Inflammatory macrophage treated with lipopolysaccharide for 1 hour (primary cell): ENCODE measurements around the gene FOXS1.

Source experiments
- DNase-seq, 2 donors: peaks; one replicate each; pipeline ENCODE4 v3.0.0-alpha.2; 2020 to 2022

FOXS1 gene

DNA sequence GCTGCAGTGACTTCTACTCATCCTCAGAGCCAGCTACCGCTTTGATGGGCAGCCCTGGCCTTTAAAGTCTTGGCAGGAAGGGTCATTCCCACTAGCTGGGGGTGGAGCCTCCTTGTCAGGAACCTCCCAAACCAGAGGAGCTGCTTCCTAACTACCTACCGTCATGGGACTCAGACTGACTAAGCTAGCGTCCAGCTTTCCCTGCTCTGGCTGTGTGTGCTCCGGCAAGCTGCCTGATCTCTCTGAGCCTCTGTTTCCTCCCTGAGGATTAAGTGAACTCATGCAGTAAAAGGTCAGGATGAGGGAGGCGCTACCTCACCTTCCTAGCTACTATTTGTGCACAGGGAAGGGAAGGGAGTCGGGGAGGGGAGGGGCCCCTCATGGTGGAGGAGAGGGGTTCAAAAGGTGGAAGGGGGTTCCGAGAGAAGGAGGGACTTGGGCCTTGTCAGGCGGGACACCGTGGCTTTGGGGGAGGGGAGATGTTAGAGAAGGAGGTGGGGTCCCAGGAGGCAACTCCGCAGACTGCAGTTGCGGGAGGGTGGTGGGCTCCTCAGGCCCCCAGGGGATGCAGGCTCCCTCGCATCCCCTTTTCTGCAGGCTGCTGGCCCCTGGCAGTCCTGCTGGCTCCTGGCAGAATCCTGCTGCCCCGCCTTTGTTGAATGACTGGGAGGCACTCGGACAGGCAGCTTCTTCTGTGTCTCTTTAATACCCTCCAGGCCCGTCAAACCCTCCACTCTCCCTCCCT is 15.2 kb upstream of the FOXS1 start:
- no peak for DNase-seq

DNA sequence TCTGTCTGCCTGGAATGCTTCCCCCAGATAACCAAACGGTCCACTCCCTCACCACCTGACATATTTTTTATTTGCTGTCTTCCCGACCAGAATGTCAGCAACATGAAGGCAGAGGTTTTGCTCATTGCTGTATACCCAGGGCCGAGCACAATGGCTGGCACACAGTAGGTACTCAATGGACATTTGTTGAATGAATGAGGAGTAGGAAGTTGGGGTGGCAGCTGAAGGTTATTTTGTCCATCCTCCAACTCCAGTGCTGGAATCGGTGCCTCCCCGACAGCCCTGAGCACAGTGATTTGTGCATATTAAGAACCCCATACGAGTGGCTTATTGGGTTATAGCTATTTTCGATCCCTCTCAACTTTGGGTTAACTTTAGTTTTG is 14.6 kb upstream of the FOXS1 start:
- DNase-seq = no peak

DNA sequence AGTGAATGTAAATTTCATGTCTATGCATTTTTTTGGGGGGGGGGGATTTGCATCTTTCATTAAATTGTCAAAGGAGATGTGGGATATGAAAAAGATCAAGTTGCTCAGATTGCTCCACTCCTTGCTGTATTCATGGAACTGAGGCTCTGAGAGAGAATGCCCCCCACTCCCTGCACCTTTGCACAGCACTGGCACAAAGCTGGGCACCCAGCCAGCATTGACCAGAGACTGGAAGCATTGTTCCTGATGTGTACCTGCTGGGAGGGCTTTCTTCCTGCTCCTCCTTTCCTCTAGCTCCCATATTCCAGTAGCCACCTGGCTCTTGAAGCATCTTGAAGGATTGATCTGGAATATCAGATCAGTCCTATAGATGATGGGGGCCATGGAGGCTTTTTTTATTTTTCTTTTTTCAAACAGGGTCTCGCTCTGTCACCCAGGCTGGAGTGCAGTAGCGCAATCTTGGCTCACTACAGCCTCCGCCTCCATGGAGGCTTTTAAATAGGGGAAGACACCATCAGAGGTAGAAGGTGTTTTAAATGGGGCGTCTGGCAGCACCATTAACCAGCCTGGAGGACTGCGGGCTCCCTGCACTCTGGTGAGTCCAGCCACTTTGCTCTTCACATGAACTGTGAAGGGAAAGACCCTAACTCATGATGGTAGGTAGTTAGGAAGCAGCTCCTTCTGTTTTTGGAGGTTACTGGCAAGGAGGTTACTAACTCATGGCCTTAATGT is 14.0 kb upstream of the FOXS1 start:
- DNase-seq = no peak

DNA sequence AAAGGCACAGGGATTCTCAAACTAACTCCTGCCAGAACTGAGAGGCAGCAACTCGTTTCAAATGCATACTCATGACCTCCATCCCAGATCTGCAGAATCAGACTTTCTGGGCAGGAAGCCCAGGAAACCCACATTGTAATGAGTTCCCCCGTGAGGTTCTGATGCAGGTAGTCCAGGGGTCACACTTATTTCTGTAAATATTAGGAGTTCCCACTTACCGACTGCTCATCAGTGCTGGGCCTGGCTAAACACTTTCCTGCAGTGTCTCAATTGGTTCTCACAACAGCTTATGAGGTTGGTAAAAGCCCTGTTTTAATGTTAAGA is 13.3 kb upstream of the FOXS1 start:
- DNase-seq = no peak

DNA sequence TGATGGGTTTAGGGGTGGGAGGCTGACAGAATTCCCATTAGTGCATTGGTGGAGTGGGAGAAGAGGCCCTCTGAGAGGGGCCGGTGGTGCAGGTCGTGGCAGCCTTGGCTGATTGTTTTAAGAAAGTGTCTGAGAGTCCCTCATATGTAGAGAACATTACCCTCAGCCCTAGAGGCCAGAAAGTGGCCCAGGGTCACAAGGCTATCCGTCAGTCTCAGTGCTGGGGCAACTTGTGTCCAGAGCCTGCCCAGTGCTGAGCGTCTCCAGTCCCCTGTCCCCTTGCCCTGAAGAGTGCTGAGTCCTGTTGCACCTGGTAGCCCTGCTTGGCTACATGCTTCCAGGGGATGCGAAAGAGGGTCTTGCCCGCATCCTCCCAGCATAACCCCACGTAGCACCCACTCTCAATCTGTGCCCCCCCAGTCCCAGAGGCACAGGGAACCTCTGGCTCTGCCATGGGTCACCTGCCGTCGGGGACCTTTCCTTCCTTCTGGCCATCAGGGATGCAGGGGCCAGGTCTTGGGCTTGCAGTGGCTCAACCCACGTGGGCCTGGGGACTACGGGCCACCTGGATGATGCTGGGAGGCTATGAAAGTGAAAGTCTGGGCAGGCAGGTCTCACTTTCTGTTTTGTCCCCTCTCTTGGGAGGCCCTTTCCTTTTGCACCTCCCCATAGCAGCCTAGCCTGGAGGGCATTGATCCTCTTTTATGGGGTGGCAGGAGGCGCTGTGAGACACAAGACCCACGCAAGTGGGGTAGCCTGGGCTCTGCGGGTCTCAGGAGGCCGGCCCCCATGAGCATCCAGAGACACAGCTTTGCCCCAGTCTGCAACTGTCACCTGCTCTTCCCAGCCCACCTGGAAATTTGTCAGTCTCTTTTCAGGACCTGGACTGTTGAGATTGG is 12.7 kb upstream of the FOXS1 start:
- no peak for DNase-seq

DNA sequence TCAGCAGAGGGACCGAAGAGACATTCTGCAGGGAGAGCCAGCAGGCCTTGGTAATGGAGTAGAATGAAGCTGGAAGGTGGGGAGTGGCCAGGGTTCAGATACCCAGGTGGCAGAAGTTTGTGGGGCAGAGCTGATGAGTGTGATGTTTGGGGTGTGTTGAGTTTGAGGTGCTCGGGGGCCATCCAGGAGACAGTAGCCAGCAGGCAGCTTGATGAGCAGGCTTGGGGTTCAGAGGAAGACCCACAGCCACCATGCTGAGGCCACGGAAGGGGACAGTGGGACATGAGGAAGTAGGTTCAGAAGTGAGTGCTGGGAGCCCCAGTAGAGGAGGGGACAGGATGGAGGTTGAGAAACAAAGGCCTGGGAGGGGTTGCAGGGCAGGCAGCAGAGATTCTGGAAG is 11.1 kb upstream of the FOXS1 start:
- DNase-seq = no peak

DNA sequence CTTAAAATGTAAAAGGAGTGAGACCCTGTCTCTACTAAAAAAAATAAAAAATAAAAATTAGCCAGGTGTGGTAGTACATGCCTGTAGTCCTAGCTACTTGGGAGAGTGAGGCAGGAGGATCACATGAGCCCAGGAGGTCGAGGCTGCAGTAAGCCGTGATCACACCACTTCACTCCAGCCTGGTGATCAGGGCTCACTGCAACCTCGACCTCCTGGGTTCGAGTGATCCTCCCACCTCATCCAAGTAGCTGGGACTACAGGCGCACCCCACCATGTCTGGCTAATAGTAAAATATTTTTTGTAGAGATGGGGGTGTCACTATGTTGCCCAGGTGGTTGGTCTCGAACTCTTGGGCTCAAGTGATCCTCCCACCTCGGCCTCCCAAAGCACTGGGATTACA is 8.1 kb upstream of the FOXS1 start:
- DNase-seq = no peak

DNA sequence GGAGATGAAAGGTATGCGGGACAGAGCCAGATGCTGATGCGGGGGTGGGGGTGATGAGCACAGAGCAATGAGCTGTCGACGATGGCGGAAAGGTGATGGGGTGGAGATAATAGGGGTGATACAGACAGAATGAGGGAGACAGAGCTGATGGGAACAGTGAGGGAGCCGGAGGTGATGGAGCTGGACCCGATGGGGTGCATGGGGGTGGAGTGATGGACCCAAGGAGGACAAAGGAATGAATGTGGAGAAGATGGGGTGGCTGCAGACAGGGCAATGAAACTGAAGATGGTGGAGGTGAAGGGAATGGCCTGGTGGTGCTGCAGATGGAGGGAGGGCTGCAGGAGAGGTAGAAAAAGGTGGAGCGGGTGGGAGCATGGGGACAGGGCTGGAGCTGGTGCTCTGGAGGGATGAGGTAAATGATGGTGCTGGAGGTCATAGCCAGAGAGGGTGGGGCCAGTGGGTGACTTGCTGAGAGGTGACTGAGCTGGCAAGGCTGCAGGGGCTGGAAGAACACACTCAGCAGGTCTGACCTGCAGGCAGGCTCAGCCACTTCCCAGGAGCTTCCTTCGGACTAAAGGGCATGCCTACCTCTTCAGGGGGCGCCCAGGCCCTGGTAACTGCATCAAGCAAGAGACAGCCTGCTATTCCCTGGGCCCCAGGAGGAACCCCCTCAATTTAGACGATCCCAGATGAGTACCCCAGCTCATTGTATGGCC is 6.0 kb upstream of the FOXS1 start:
- DNase-seq = no peak

DNA sequence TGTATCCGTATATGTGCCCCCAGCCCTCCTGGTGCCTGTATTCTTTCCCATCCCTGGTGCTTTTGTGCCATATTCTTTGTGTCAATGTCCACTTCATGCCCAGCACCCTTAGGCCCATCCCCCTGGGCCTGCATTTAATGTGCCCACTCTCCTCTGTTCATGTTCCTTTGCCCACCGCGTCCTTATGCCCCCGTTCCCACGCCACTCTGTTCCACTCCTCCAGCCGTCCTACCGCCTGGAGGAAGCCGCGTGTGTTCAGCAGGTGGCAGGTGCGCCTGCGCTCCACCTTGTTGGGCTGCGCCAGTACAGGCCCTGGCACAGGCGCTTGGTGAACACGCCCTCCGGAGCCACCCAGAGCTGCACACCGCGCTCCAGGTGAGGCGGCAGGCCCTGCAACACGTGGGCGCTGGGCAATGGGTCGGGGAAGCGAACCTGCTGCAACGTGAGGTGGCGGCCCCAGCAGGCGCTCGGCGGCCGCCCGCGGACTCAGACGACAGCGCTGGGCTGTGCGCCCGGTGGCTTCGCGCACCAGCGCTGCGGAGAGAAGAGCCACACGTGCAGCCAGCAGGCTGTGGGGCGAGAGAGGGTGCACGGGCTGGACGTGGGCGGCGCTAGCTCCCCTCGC is 4.0 kb upstream of the FOXS1 start:
- DNase-seq = no peak

DNA sequence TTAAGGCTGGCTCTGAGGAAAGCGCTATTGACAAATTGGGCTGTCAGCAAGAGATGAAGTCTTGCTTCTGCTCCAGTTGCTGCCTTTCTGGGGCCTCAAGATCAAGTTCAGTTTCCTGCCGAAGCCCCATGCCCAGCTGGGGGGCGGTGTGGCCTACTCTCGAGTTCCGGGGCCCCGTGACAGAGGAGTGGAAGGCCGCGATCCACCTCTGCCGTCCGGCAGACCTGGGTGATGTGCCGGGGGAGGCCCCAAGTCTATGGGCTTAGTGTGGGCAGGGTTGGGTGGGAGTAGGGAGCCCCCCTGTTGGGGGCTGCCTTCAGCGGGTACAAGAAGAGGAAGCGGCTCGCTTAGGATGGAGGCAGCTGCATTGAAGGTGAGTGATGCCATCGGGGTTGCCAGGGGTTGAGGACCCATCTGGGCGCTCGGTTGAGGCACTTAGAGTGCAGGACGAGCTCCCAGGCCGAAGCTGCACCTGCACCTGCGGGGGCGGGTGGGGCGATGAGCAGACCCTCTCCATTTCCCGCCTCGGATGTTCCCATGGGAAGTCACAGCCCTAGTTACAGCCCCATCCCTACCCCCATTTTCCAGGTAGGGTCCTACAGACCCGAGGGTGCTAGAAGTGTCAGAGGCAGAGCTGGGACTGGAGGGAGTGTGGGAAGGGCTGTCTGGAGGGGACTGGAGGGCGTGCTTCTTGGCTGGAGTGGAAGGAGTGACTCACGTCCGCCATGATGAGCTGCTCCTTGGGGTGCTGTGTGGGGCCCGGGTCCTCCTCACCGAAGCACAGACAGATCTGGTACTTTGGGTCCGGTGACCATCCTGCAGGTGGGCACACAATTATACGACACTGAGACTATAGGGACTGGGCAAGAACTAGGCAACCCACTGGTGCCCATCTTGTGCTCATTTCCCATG is 2.9 kb upstream of the FOXS1 start:
- DNase-seq = no peak

DNA sequence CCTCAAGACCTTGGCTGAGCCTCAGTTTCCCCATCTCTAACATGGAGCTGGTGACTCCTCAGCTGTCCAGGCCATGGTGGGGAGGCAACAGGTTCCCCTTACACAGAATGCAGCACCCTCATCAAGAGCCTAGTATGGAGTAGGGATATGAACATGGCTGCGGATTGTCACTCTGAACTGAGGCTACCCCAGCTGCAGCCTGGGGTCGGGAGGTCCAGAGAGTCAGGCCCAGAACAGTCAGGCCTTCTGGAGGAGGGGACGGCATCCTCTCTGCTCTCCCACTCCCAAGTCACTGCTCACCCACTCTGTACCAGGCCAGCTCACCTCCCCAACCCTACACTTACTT is 1.4 kb upstream of the FOXS1 start:
- DNase-seq = no peak

DNA sequence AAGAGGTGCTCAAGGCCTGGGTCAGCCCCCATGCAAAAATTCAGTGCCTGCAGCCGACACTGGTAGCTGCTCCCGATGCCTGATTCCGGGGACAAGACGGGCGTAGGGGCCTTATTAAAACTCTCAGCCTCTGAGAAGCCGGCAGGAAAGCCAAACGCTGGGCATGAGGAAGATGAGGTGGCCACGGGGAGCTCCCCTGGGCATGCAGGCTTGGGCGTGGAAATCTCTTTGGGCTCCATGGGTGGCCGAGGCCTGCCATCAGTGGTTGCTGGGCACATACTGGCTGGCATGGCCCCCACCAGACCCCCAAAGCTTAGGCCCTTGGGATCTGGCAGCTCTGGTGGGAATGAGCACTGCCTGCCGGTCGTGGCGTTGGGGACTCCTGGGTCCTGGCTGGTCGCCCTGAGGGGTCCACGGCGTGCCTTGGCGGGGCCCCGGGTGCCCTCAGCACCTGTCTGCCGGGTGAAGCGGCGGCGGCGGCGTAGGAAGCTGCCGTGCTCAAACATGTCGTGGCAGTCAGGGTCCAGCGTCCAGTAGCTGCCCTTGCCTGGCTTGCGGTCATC is 586 bp downstream of the FOXS1 start:
- no peak for DNase-seq

DNA sequence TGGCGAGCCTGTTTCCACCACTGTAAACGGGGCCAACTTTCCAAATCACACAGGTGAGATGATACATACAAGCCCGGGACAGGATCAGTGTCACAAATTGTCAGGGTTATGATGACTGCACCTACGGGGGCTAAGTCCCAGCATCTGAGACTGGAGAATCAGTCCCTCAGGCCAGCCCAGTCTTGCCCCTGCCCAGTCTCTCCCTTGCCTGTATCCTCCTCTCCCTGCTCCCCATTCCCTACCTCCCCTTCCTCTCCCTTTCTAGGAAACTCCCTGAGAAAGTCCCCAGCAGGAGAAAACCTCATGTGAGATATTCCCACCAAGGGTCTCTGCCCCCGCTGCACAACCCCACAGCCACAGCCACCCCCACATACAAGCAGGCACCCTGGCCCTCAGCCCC is 1.5 kb downstream of the FOXS1 start:
- DNase-seq = no peak

DNA sequence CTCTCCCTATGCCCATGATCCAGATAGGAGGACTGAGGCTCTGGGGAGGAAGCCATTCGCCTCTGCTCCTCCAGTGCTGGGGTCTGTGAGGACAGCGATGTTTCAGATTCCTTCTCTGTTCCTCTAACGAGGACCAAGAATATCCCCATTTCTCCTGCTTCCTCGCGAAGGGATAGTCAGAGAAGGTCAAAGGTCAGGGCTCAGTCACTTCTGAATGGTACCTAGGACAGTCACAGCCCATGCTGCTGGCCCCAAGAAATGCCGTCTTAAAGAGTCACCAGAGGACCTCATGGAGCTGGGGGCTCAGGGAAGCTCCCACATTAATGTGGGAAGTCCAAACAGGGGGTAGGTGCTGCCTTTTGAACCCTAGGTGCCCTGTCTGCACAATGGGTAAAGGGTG is 2.1 kb downstream of the FOXS1 start:
- DNase-seq = no peak

DNA sequence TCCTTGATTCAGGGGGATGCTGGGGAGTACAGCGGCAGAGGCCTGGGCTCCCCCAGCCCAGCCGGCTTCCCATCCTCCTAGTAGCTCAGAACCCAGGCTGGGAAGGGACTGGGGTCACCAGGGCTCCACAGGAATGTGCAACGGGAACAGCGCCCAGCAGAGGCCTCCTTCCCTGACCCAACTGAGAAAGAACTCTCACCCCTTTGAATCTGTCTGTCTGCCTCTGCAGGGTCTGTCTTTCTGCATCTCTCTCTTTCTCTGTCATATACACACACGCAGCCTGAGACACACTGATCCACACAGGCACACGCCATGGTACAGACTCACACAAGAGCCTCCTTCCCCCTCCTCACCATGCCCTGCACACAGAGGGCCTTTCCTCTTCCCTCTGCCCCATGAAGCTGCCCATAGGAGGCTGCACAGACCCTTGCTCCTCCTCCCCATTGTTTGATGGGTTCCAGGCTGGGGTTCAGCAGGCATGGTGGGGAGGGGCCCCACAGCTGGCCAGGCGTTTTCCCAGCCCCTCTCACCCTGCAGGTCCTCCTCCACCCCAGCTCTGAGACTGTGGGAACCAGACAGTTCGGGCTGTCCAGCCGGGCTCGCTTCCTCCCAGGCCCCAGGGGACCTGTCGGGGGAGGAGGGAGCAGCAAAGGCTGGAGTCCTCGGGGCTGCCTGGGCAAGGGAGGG is 2.8 kb downstream of the FOXS1 start:
- DNase-seq = no peak

DNA sequence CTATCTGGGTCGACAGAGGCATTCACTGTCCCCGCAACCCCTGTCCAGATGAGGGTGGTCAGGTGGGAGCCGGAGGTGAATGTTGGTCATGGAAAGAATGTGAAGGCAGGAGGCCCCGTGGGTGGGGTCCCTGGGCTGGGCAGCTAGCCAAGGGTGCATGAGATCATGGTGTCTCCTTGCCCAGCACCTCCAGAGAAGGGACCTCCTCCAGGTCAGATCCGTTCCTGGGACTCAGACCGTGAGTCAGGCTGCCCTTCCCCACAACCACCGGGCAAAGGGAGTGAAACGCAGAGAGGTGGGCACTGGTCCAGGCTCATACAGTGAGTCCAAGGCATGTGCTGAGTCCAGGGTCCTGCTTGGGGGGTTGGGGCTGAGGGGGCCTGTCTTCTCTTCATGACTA is 3.5 kb downstream of the FOXS1 start:
- DNase-seq = no peak

DNA sequence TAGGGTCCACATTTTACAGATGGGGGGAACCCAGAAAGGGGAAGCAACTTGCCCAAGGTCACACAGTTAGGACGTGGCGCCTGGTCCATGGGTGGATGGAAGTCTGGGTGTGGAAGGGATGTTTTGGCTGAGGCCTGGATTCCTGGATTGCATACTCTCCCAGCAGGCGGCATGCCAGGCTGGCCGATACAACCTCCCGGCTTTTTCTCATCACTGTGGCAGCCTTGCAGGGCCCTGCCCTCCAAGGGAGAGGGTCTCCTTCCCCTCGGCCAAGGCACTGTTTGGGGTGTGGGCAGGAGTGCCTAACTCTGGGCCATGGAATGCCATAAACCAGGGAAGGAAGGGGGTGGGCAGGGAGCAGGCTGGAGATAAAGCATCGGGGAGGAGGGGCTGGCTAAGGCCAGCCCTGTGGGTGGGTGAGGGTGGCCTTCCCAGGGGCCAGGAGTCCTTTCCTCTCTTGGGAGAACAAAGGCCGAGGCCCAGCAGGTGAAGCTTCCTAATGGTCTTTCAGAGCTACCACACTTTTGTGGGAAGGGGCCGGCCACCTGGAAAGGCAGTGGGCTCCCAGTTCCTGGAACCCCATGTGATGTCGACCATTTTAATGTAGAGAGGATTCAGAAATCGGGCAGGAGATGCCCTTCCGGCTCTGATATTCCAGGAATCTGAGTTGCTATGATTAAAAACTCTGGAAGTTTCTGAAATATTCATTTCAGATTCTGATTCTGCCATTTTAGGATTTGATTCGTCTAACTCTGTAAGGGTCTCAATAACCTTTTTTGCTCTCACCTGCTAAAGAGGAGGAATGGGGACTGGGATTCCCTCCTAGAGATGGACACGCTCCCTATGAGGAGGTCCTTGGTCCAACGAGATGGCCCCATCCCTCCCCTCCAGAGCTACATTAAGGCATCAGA is 4.2 kb downstream of the FOXS1 start:
- DNase-seq = no peak

DNA sequence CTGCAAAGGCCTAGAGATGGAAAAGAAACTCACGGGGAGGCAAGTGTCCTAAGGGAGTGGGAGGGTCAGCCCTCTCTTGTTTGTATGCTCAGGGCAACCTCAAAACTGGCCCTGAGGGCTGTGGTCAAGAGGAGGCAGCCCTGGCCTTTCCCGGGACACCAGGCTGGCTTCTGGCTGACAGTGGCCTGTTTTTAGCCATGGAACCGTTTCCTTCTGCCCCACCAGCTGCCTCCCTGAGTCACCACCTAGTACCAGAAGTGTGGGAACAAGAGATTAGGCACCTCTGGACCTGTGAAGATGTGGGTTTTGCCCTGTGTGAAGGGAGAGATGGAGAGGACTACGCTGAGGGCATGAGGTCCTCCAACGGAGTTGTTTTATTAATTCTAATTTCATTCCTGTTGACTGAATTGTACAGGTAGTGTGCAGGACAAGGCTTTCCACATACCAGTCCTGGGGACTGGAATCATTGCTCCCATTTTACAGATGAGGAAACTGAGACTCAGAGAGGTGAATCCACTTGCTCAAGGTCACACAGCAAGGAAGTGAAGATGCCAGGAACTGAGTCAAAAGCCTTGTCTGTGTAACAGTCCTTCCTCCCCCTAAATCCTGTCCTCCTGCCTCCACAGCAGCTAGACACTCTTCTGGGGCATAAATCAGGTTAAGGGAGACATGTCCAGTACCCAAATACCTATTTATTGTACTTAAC is 5.5 kb downstream of the FOXS1 start:
- DNase-seq = no peak
